ENCODE data around the gene DDX1.

DNA sequence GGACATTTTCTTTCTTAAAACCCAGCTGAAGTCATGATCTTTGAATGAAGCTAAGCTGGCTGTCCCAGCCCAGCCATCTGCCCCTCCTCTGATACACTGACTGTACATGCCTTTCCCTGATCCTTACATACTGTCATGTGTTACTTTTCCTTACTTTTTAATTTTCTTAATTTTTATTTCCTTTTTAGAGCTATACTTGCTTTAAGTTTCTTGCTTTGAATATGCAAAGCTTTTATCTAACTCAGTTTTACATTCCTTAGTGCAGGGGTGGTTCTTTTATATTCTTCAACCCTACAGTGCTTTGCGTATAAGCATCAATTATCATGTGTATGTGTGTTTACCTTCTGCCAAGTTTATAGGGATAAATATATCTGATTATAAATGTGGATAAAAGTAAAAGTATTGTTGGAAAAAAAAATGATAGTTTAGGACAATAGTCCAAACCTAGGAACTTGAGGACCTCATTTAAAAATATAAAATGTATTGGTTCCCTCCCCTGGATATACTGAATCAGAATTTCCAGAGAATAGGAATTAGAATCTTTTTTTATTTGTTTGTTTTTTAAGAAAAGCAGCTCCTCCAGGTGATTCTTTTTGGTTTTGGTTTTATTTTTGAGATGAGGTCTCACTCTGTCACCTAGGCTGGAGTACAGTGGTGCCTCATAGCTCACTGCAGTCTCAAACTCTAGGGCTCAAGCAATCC lies 17.8 kb downstream of the DDX1 start:
- TF ChIP-seq CTCF (IDR thresholded peaks at IDR 0.05) (no peak), POLR2A (IDR thresholded peaks at IDR 0.05) (no peak)
